ENCODE measurements around the gene SLC6A9.

Gene SLC6A9

DNA sequence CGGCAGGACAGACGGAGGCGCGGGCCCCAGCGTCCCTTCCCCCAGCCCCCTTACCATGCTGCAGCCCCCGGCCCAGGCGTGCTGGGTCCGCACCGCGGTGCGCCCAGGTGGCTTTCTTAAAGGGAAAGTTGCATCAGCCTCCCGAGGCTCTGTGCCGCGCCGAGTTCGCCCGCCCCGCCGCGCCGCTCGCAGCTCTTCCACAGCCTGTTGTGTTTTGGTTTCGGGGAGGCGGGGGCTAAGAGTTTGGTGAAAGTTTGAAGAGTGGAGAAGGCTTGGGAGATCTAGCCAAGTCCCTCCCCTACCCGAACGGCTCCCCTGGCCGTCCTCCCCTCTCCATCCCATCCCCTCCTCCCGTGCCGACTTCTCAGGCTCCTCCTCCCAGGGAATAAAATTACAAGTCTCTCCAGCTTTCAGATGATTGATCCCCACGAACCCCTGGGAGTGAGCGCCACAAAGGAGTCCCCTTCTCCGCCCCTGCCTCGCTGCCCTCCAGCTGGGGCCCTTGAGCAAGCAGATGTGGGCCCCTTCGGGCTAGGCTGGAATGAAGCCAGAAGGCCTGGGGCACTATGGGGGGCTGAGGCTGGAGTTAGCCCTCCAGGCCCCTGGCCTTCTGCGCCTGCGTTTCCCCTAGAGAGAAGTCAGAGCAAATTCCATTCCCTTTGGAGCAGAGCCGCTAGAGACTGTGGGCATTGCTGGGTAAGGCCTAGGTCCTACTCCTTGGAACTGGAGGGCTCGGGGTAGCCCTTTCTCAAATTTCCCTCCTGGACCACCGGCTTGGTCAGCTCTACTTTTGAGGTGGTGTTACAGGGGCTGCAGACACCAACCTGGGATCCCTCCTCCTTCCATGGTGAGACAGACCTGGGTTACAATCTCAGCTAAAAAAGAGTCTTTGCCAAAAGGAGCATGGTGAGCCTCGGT is at the start of gene SLC6A9:
Gene SLC6A9 (minus strand): TSS at position 211 of the 918 bp plus-strand sequence. CDS start 7,185 bp downstream, outside the sequence.
- DNase-seq (ENCODE audit: low spot score) = peak; percentile 36

DNA sequence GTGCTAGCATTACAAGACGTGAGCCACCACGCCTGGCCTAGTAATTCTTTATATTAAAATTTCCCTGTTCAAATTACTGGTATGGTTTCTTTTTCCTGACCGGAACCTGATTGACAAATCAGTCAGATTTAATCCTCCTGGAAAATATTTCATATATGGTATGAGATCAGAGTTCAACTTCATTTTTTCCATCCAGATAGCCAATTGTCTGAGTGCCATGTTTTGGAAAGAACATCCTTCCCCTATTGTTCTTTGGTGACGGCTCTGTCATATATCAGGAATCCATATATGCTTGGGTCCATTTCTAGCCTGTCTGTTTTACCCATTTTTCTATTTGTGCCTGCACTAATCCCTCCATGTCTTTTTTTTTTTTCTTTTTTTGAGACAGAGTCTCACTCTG is 48.3 kb upstream of the SLC6A9 start:
- no peak for DNase-seq (ENCODE audit: low spot score)

DNA sequence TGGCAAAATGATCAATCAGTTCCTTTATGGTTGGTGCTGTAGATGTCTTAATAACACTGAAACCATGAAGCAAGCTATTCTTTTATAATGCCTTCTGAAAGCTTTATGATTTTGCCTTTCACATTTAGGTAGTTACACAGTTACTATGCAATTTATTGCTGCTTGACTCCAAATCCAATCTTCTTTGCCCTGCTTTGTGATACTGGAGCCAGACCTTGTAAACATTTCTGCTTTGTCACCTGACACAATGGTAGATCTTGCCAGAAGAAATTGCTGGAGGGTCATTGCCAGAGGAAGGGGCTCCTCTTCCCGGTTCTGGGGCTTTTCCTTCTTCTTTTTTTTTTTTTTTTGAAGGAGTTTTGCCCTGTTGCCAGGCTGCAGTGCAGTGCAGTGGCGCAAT is 46.8 kb upstream of the SLC6A9 start:
- DNase-seq (ENCODE audit: low spot score) = no peak

DNA sequence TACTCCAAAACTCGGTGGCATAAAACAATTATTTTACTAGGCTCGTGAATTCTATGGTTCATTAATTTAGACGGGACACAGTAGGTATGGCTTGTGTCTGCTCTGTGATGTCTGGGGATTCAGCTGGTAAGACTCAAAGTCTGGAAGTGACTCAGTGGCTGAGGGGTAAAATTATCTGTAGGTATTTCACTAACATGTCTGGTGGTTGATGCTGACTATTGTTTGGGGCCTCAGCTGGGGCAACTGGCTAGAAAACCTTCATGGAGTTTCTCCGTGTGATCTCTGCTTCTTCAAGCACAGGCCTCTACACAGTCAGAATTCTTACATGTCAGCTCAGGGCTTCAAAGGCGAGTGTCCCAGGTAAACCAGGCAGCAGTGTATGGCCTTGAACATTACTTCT is 46.2 kb upstream of the SLC6A9 start:
- DNase-seq (ENCODE audit: low spot score) = no peak

DNA sequence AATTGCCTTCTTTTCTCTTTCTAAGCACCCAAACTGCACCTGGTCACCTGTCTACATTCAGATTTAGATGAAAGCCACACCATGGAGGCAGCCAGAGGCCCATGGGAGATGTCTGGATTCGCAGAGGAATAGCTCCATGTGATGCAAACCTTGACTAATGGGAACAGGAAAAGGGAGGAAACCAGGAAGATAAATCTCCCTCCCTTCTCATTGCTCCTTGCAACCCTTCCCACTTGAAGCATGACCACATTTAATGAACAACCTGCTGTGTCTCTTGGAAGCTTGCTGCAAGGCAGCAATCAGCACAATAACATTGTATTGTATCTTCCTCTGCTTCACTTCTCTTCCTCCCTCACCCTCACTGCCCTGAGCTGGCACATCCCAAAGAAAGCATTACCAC is 44.8 kb upstream of the SLC6A9 start:
- no peak for DNase-seq (ENCODE audit: low spot score)

DNA sequence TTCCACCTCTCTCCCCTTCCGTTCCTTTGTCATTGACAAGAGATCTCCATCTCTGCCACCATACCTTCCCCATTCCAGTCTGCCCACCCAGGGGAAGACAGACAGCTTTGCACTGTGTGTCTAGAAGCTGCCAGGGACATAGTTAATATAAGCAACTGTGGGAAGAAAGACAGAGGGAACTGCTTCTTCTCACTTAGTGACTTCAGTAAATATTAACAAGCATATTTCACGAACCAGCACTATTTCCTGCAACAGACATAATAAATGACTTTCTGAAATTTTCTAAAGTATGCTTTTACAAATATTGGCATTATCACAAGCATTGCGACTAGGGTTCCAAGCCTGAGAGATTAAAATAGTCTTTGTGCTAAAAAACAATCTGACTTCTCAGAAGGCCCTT is 43.2 kb upstream of the SLC6A9 start:
- DNase-seq (ENCODE audit: low spot score) = no peak

DNA sequence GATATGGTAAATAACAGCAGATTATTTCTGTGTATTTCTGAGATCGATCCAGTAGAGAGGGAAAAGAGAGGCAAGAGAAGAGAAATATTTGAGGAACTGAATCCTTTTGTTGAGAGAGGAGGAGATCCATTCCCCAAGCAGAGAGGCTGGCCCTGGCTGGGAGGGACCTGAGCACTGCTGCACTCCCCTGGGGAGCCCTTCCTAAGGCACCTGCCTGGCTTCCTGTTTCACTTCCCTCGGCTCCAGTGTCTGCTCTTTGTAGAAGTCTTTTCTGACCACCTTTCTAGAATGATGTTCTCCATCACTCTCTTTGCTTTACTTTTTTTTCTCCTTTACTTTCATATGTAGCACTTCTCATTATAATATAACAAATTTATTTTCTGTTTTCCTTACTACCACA is 42.3 kb upstream of the SLC6A9 start:
- no peak for DNase-seq (ENCODE audit: low spot score)

DNA sequence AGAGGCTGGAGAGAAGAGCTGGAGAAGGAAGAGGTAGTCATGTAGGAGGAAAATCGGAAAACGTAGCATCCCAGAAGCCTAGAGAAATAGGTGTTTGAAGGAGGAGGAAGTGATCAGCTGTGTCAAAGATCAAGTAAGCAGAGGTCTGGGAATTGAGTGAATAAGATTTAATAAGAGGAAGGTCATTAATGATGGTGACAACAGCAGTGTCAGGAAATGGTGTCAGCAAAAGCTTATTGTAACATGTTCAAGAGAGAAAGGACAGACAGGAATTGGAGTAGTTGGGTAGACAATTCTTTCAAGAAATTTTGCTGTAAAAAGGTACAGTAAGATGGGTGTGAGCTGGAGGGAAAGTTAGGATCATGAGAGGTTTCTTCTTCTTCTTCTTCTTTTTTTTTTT is 41.6 kb upstream of the SLC6A9 start:
- DNase-seq (ENCODE audit: low spot score) = no peak

DNA sequence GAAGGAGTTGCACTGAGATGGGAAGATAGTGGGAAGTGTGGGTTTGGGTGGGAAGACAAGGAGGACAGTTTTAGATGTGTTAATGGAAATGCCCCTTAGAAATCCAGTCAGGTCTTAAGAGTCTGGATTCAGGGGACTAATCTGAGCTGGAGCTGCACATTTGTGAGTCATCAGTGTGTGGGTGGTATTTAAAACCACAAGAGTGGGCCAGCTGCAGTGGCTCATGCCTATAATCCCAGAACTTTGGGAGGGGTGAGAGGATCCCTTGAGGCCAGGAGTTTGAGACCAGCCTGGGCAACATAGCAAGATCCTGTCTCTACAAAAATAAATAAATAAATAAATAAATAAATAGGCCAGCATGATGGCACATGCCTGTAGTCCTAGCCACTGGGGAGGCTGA is 40.9 kb upstream of the SLC6A9 start:
- DNase-seq (ENCODE audit: low spot score) = peak; percentile 88

DNA sequence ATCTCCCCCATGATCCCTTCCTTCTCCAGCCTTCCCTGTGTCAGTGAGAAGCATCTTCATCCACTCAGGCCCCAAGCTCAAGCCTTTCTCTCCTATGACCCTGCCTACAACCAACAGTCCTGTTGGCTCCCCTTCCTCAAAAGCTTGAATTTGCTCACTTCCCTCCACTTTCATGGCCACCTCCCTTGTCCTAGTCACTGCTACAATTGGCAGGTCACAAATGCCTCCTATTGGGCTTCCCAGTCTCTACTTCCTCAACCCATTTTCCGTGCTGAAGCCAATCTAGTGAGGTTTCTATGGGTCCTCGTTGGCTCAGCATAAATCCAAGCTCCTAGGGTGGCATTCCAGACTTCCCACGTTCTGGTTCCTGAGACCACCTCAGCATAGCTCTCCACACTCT is 40.2 kb upstream of the SLC6A9 start:
- no peak for DNase-seq (ENCODE audit: low spot score)

DNA sequence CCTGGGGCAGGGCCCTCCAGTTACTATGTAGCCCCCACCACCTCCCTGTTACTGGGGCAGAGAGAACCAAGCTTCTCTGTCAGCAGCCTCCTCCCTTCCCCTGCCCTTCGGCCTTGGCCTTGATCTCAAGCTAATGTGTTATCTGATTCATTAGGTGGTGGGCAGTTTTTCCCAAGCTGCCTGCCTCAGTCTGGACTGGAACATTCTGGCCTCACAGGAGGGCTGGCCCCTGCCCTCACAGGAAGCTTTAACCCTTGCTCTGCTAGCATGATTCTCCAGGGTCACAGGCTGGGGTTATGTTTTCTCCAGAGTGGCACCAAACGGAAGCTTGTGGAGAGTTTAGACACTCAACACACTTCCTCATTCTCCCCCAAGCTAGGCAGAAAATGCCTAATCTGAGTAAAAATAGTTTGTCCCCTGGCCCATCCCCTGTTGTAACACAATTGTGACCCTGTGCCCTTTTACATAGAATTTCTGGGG is 37.2 kb upstream of the SLC6A9 start:
- DNase-seq (ENCODE audit: low spot score) = no peak

DNA sequence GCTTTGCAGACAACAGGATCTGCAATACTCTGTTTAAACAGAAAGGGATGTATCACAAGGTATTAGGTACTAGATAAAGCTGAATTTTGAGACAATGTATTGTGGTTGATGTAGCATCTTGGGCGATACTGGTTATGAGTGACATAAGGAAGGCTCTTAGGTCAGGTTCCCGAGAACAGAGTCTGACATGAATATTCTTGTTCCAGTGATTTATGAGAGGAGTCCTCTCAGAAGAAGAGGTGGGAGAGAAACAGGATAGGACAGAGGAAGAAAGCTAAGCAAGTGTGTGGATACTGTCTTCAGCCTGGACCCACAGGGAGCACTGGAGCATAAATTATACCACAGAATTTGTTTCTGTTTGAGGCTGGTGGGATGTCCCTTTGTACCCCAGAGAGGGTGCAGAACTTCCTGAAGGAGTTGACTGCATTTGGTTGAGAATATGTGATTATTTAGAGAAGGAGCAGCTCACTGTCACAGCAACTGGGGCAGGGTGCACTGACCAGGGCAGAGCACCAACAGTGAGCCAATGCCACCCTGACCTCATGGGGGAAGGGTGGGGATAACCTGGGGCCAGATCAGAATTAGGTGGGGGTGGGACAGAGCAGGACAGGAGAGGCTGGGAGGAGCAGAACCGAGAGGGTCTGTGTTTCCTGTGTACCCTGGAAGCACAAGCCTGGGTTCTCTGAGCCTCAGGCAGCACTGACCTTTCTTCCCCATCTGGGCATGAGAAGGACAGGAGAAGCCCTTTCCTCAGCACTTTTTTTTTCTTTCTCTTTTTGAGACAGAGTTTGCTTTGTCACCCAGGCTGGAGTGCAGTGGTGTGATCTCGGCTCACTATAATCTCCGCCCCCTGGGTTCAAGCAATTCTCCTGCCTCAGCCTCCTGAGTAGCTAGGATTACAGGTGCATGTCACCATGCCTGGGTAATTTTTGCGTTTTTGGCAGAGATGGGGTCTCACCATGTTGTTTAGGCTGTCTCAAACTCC is 36.3 kb upstream of the SLC6A9 start:
- DNase-seq (ENCODE audit: low spot score) = no peak

DNA sequence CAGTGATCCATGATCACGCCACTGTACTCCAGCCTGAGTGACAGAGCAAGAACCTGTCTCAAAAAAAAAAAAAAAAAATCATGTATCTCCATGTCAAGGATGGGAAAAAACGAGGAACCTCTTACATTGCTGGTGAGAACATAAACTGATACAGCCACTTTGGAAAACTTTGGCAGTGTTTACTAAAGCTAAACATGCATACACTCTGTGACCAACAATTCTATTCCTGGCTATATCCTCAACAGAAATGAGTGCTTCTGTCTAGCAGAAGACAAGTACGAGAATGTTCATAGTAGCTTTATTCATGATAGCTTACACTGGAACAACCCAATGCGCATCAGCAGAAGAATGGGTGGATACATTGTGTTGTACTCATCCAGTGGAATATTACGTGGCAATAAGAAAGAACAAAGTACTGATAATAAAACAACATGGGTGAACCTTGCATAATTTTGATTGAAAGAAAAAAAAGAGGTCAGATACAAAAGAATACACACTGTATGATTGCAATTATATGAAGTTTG is 31.5 kb upstream of the SLC6A9 start:
- no peak for DNase-seq (ENCODE audit: low spot score)

DNA sequence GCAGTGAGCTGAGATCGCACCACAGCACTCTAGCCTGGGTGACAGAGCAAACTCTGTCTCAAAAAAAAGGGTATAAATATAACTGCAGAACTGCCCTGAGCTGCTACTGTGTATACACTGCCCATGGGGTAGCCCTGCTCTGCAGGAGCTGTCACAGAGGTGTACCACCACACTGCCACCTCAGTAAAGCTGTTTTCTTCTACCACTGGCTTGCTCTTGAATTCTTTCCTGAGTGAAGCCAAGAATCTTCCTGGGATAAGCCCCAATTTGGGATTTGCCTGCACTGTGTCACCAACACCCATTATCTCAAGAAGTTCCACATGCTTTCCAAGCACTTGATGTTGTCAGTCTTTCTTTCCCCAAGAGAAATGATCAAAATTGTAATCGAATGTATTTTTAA is 30.6 kb upstream of the SLC6A9 start:
- DNase-seq (ENCODE audit: low spot score) = no peak

DNA sequence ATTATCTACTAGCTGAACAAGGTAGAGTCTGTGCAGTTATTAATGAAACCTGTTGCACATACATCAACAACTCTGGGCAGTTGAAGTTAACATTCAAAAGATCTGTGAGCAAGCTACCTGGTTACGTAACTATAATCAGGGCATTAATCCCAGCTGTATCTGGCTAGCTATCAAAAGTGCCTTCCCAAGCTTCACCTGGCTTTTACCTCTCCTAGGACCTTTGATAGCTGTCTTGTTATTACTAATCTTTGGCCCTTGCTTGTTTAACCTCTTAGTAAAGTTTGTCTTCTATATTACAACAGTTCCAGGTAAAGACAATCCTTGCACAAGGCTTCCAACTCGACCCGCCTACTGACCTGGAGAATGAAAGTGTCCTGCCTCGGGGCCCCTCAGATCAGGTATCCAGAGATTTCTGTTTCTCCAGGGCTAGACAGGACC is 29.6 kb upstream of the SLC6A9 start:
- DNase-seq (ENCODE audit: low spot score) = no peak

DNA sequence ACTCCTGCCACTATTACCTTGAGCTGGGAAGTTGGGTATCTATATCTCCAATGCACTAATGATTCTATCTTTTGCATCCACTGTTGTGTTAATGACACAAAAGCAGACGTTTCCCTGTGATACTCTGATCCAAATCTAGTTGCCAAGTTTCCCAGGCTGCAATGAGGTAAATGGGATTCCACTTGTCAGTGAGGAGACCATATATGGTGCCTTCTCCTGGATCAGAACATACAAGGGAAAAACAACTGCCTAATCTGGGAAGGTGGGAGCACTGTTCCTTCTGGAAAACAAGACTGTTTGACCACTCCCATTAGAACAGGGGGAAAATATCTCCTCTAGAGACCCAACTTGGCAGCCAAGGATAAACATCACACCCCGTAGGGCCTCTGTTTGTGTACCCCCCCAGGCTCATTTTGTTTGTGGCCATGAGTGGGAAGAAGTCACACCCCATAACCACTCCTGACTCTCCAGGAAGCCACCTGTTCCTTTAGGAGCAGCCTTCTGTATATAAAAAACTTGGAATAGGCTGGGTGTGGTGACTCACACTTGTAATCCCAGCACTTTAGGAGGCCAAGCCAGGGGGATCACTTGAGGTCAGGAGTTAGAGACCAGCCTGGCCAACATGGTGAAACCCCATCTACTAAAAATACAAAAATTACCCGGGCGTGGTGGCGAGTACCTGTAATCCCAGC is 28.5 kb upstream of the SLC6A9 start:
- DNase-seq (ENCODE audit: low spot score) = no peak

DNA sequence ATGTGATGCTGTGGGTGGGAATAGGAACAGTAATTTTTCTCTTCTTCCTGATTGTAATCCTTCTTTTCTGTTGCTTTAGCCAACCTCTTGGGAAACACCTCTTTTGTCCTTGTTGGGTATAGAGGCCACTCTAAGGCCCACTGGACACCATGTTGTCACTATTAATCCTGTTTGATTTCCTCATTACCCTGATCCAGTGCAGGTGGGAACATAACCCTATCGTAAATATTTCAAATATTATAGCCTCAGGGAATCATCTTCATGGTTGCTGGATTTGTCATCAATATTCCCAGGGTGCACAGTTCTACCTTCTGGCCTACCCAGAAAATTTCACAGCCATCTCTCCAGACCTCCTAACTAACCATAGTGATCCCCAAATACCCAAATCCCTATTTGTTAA is 27.9 kb upstream of the SLC6A9 start:
- no peak for DNase-seq (ENCODE audit: low spot score)

DNA sequence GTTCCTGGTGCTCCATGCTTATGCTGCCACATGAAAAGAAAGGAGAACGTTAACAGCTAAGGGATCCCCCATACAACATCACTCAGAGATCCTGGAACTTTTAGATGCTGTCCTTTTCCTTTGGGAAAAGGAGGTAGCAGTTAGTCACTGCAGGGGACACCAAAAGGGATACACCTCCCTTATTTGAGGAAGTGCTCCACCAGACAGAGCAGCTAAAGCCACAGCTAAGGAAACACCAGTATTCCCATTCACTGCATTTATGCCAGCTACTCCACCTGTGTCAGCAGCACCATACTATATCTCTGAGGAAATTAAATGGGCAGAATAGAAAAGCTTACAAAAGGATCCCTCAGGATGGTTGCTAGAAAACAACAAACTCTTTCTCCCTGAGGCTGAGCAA is 26.0 kb upstream of the SLC6A9 start:
- DNase-seq (ENCODE audit: low spot score) = no peak

DNA sequence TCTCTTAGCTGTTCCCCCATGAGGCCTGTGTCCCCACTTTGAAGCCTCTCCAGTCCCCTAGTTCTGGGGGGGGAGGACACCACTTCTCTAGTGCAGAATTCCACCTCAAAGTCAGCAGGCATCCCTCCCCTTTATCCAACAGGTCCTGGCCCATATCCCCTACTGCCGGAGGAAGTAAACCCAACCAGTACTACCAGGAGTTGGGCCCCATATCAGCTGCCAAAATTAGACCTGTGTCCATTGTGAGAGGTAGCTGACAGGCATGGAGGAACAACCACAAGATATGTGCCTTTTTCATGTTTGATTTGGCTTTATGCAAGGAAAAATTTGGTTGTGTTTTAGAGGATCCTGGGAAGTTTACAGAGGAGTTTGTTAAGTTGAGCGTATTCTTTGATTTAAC is 22.1 kb upstream of the SLC6A9 start:
- no peak for DNase-seq (ENCODE audit: low spot score)

DNA sequence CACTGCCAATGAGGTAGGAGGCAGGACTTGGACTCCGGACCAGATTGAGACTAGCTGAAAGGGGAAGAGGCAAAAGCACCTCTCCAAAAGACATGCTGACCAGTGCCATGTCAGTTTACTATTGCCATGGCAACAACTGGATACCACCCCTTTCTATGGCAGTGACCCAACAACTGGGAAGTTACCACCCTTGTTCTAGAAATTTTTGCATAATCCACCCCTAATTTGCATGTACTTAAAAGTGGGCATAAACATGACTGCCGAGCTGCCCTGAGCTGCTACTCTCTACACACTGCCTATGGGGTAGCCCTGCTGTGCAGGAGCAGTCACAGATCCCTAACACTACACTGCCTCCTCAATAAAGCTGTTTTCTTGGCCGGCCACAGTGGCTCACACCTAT is 19.0 kb upstream of the SLC6A9 start:
- no peak for DNase-seq (ENCODE audit: low spot score)

DNA sequence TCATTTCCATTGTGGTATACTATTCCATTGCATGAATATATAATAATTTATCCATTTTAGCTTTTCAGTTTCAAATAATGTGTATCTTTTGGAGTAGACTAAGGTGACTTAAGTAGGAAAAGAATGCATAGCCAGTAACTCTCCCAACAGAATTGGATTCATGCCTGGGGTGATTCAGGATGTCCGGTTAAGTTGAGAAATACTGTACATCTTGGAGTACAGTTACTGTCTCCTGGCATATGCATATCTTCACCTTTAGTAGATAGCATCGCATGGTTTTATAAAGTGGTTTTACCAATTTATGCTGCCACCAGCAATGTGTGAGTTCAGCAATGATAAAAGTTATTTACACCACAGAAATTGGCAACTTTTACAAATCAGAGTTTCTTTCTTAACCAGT is 18.6 kb upstream of the SLC6A9 start:
- peak; percentile 28 for DNase-seq (ENCODE audit: low spot score)
